ENCODE measurements around the gene NUDT11. TPM values are rescaled to one million over a fixed set of nuclear protein-coding genes. Genes with fewer than 3 reads are reported as not detected.
"Not testable (repeated sequence)": the region's sequence is repeated elsewhere in the genome, so short reads cannot be mapped to it uniquely, and the experiment has no call there.

The NUDT11 gene
- total RNA-seq, 2 experiments from 2014 or later: 18.1 to 21.5 TPM

DNA sequence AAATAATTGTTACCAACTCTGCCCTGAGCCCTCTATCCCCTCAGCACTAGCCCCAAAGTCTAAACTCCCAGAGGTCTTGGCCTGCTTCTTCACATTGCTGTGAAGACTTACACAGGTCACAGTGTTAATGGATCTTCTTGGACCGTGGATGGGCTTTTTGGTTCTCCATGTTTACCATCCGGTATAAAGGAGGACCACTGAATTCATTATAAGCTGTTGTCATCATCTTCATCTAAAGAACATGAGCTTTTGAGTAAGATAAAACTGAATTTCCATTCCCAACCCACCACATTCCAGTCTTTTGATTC is 8.5 kb downstream of the NUDT11 start:
- ChIA-PET POLR2A (no interaction called here), CTCF (ENCODE audit: unreplicated experiment) (no interaction called here)
- no peak for DNase-seq (ENCODE audit: low spot score)
- no TSS peak for BruUV-seq (replicated peaks)
- Histone ChIP-seq H3K4me2 (ENCODE audit: low read length) (no peak overlapping the region), H3K36me3 (ENCODE audit: insufficient read depth, low read length) (peaks cover 13% of the 10 kb centered on the region), H3K27ac (ENCODE audit: low read depth, low read length, poor library complexity, severe bottlenecking) (no peak overlapping the region), H2AFZ (ENCODE audit: low read length) (no peak overlapping the region), H4K20me1 (ENCODE audit: insufficient read depth, low read length) (no peaks in the 10 kb centered on the region), H3K9me2 (ENCODE audit: insufficient read depth, low read length) (no peaks in the 10 kb centered on the region), H3K4me1 (ENCODE audit: insufficient read depth, low read length, poor library complexity, severe bottlenecking) (peaks cover 28% of the 10 kb centered on the region), H3K79me2 (ENCODE audit: insufficient read depth, low read depth, low read length) (peaks cover 13% of the 10 kb centered on the region), H3K4me3 (ENCODE audit: low read depth, low read length, poor library complexity, severe bottlenecking) (no peak overlapping the region), H3K9me3 (ENCODE audit: low read length) (no peaks in the 10 kb centered on the region)
- intact Hi-C loops (cut with micrococcal nuclease; ENCODE audit: unreplicated experiment): no loop called here
- peak; percentile 3; the same call in 1 of the 2 replicates for TF ChIP-seq CTCF (conservative IDR thresholded peaks at IDR 0.05; ENCODE audit: low read length)
- TF ChIP-seq EZH2phosphoT487 (IDR thresholded peaks at IDR 0.05; ENCODE audit: borderline replicate concordance, low read depth, low read length): no peak

DNA sequence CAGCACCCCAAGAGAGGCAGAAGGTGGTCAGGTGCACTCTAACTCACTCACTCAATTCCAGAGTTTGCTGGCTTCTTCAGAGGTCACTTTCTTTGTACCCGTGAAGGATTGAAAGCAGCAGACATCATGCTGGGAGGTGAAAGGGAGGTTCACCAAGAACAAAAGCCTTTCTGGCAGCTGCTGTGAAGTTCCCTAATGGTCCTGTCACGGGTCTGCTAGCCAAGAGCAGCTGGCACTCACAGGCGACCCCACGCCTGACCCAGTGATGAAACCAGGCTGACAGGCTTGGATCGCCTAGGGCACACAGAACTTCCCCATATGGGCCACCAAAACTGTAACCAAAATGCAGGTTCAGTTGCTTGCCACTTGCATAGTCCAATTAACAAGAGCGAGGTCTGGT is 11.8 kb downstream of the NUDT11 start:
- H3K4me1 ChIP-seq (ENCODE audit: insufficient read depth, low read length, poor library complexity, severe bottlenecking): peaks cover 13% of the 10 kb centered on the region
- H3K36me3 ChIP-seq (ENCODE audit: insufficient read depth, low read length): no peaks in the 10 kb centered on the region; the same call in 1 of the 2 replicates
- H3K27ac ChIP-seq (ENCODE audit: low read depth, low read length, poor library complexity, severe bottlenecking): no peak overlapping the region
- DNase-seq (ENCODE audit: low spot score): peak; percentile 11
- intact Hi-C loops (cut with micrococcal nuclease; ENCODE audit: unreplicated experiment): no loop called here
- TF ChIP-seq CTCF (conservative IDR thresholded peaks at IDR 0.05; ENCODE audit: low read length): no peak
- H4K20me1 ChIP-seq (ENCODE audit: insufficient read depth, low read length): no peaks in the 10 kb centered on the region
- peak overlapping the region; percentile 31 for H3K4me2 ChIP-seq (ENCODE audit: low read length)
- H2AFZ ChIP-seq (ENCODE audit: low read length): no peak overlapping the region
- H3K4me3 ChIP-seq (ENCODE audit: low read depth, low read length, poor library complexity, severe bottlenecking): no peak overlapping the region
- ChIA-PET CTCF (ENCODE audit: unreplicated experiment) (no interaction called here), POLR2A (interaction anchor here (0.6 kb wide), 1 partner anchor 162 kb away, joined by 3 read pairs; no protein-coding TSS in a partner anchor)
- H3K79me2 ChIP-seq (ENCODE audit: insufficient read depth, low read depth, low read length): no peaks in the 10 kb centered on the region
- no peaks in the 10 kb centered on the region for H3K9me3 ChIP-seq (ENCODE audit: low read length)
- H3K9me2 ChIP-seq (ENCODE audit: insufficient read depth, low read length): no peaks in the 10 kb centered on the region
- no TSS peak for BruUV-seq (replicated peaks)

DNA sequence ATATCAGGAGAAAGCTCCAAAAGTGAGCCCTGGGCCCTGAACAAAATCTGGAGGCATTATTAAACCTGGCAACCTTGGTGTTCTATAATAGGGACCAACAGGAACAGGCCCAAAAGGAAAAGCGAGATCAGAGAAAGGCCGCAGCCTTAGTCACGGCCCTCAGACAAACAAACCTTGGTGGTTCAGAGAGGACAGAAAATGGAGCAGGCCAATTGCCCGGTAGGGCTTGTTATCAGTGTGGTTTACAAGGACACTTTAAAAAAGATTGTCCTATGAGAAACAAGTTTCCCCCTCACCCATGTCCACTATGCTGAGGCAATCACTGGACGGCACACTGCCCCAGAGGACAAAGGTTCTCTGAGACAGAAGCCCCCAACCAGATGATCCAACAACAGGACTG is 14.0 kb downstream of the NUDT11 start:
- CTCF ChIA-PET (ENCODE audit: unreplicated experiment): not testable (repeated sequence)

More for the DNA sequence above, 14.0 kb downstream of the NUDT11 start:
- H3K27ac ChIP-seq (ENCODE audit: low read depth, low read length, poor library complexity, severe bottlenecking); H4K20me1 ChIP-seq (ENCODE audit: insufficient read depth, low read length); POLR2A ChIA-PET; BruUV-seq (replicated peaks); H3K9me2 ChIP-seq (ENCODE audit: insufficient read depth, low read length); H3K4me2 ChIP-seq (ENCODE audit: low read length); H3K9me3 ChIP-seq (ENCODE audit: low read length); H3K79me2 ChIP-seq (ENCODE audit: insufficient read depth, low read depth, low read length); intact Hi-C loops (cut with micrococcal nuclease; ENCODE audit: unreplicated experiment); H2AFZ ChIP-seq (ENCODE audit: low read length); DNase-seq (ENCODE audit: low spot score); H3K4me3 ChIP-seq (ENCODE audit: low read depth, low read length, poor library complexity, severe bottlenecking); H3K36me3 ChIP-seq (ENCODE audit: insufficient read depth, low read length): not testable (repeated sequence)
- peaks cover 13% of the 10 kb centered on the region for H3K4me1 ChIP-seq (ENCODE audit: insufficient read depth, low read length, poor library complexity, severe bottlenecking)

All from OCI-LY7 (cell line).